B cell (primary cell): Measurements from ENCODE around the gene CDK5RAP3.

Experiments
- EZH2 ChIP-seq: IDR thresholded peaks from 2 replicates; pipeline ENCODE4 v1.6.1; 2012; ENCODE audit warnings: borderline replicate concordance, low read depth, mild to moderate bottlenecking, moderate library complexity, low read length; ENCODE audit not compliant: insufficient read depth, poor library complexity, severe bottlenecking
- TF ChIP-seq, protein P1 (sequence below): fragments of 200-600 bp; IDR thresholded peaks from one replicate; pipeline ENCODE4 v1.8.0; 2022; ENCODE audit warnings: antibody characterized with exemption, mild to moderate bottlenecking

DNA sequence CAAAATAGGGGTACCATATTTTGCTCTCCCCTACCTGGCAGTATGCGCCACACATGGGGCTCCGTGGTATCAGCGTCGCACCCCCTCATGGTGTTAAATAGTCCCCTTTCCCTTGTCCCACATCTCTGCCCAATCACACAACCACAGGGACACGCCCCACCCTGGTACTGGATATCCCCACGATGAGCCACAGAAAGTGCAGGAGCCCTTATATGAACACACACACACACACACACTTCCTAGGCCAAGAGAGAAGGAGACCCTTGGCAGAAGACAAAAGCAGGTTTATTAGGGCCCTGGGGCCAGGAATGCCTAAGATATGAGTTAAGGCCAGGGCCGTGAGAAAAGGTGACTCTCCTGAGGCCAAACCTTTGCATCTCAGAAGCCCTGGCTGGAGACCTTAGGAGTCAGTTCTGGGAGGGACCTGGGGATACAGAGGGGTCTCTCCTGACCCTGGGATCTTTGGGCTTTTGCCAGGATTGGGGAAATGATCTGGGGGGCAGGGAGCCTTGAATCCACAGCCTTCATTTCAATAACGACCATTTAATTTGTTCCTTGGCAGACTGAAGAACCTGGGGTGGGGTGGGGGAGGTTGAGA is 55.1 kb downstream of the CDK5RAP3 start:
- TF ChIP-seq EZH2 = no peak
- TF ChIP-seq, protein P1, sequence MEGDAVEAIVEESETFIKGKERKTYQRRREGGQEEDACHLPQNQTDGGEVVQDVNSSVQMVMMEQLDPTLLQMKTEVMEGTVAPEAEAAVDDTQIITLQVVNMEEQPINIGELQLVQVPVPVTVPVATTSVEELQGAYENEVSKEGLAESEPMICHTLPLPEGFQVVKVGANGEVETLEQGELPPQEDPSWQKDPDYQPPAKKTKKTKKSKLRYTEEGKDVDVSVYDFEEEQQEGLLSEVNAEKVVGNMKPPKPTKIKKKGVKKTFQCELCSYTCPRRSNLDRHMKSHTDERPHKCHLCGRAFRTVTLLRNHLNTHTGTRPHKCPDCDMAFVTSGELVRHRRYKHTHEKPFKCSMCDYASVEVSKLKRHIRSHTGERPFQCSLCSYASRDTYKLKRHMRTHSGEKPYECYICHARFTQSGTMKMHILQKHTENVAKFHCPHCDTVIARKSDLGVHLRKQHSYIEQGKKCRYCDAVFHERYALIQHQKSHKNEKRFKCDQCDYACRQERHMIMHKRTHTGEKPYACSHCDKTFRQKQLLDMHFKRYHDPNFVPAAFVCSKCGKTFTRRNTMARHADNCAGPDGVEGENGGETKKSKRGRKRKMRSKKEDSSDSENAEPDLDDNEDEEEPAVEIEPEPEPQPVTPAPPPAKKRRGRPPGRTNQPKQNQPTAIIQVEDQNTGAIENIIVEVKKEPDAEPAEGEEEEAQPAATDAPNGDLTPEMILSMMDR = no peak
